HepG2 (cell line): ENCODE results near the gene CDC42BPG. TPM values are rescaled to one million over a fixed set of nuclear protein-coding genes. Genes with fewer than 3 reads are reported as not detected.

Experiments
- E2F2 ChIP-seq: sonication (generic); formaldehyde crosslinking; IDR thresholded peaks from 2 replicates; pipeline ENCODE4 v1.4.0; 2020; ENCODE audit warnings: missing genetic modification reagents, borderline replicate concordance
- FOXJ3 ChIP-seq: sonication (generic); formaldehyde crosslinking; IDR thresholded peaks from 2 replicates; pipeline ENCODE4 v1.4.0; 2020; ENCODE audit warnings: missing genetic modification reagents, mild to moderate bottlenecking, borderline replicate concordance
- GZF1 ChIP-seq: sonication (generic); formaldehyde crosslinking; IDR thresholded peaks from 2 replicates; pipeline ENCODE4 v1.5.1; 2020; ENCODE audit warnings: mild to moderate bottlenecking, missing genetic modification reagents
- NFAT5 ChIP-seq: sonication (generic); formaldehyde crosslinking; IDR thresholded peaks from 2 replicates; pipeline ENCODE4 v1.4.0; 2020; ENCODE audit warnings: missing genetic modification reagents
- NR0B2 ChIP-seq: sonication (generic); formaldehyde crosslinking; IDR thresholded peaks from 2 replicates; pipeline ENCODE4 v1.4.0; 2020; ENCODE audit warnings: mild to moderate bottlenecking, missing genetic modification reagents
- PAX8 ChIP-seq: sonication (generic); formaldehyde crosslinking; IDR thresholded peaks from 2 replicates; pipeline ENCODE4 v1.8.0; 2022; ENCODE audit warnings: mild to moderate bottlenecking, missing genetic modification reagents, borderline replicate concordance
- SALL2 ChIP-seq: sonication (generic); formaldehyde crosslinking; IDR thresholded peaks from 2 replicates; pipeline ENCODE4 v1.8.1; 2023; ENCODE audit warnings: mild to moderate bottlenecking, missing genetic modification reagents, inconsistent platforms
- SATB2 ChIP-seq: sonication (generic); formaldehyde crosslinking; IDR thresholded peaks from 2 replicates; pipeline ENCODE4 v1.5.0; 2020; ENCODE audit warnings: missing genetic modification reagents
- SETDB1 ChIP-seq: sonication (generic); formaldehyde crosslinking; IDR thresholded peaks from 2 replicates; pipeline ENCODE4 v1.5.1; 2020; ENCODE audit warnings: missing genetic modification reagents, mild to moderate bottlenecking, borderline replicate concordance
- XRCC5 ChIP-seq: fragments of 200-400 bp; formaldehyde crosslinking; optimal IDR thresholded peaks from 2 replicates; pipeline ENCODE3; 2017; ENCODE audit warnings: mild to moderate bottlenecking, low read length
- ZBTB38 ChIP-seq: sonication (generic); formaldehyde crosslinking; IDR thresholded peaks from 2 replicates; pipeline ENCODE4 v1.5.1; 2020; ENCODE audit warnings: mild to moderate bottlenecking, missing genetic modification reagents
- ZFP90 ChIP-seq: sonication (generic); formaldehyde crosslinking; IDR thresholded peaks from 2 replicates; pipeline ENCODE4 v1.8.0; 2022; ENCODE audit warnings: missing genetic modification reagents, mild to moderate bottlenecking, inconsistent platforms, borderline replicate concordance
- ZNF414 ChIP-seq: sonication (generic); formaldehyde crosslinking; IDR thresholded peaks from 2 replicates; pipeline ENCODE4 v1.5.0; 2020; ENCODE audit warnings: missing genetic modification reagents
- ZNF607 ChIP-seq: sonication (generic); formaldehyde crosslinking; IDR thresholded peaks from 2 replicates; pipeline ENCODE4 v1.5.1; 2020; ENCODE audit warnings: missing genetic modification reagents, mild to moderate bottlenecking, borderline replicate concordance
- ZNF879 ChIP-seq: sonication (generic); formaldehyde crosslinking; IDR thresholded peaks from 2 replicates; pipeline ENCODE4 v1.8.1; 2023; ENCODE audit warnings: missing genetic modification reagents
- ZXDC ChIP-seq: sonication (generic); formaldehyde crosslinking; IDR thresholded peaks from 2 replicates; pipeline ENCODE4 v1.5.0; 2020; ENCODE audit warnings: mild to moderate bottlenecking, missing genetic modification reagents
- ZZZ3 ChIP-seq: sonication (generic); formaldehyde crosslinking; IDR thresholded peaks from 2 replicates; pipeline ENCODE4 v1.4.0; 2020; ENCODE audit warnings: missing genetic modification reagents, mild to moderate bottlenecking, borderline replicate concordance
- polyA plus RNA-seq, 8 experiments: library from polyadenylated mRNA; depleted of rRNA in 3 of 8; stranded (reverse) in 7 of 8; unstranded in 1 of 8; fragments of >200 nt; fragmentation: Illumina TruSeq in 4 of 8; extraction: Trizol in 4 of 8; gene quantifications; 2 replicates each; pipeline versions ENCODE4 v1.2.1 to v1.2.3, GENCODE V29; 2011 to 2016; ENCODE audit warnings: low read depth in 4 of 8, missing spikeins in 1 of 8, mixed read lengths in 1 of 8; ENCODE audit not compliant: insufficient read depth in 1 of 8
- total RNA-seq, 5 experiments: library from RNA; depleted of rRNA; stranded (reverse); fragments of >200 nt; fragmentation: Illumina TruSeq; extraction: Trizol; gene quantifications; 2 replicates each; pipeline ENCODE4 v1.2.3, GENCODE V29; 2016; ENCODE audit warnings: low read depth in 1 of 5

CDC42BPG gene
- total and polyA plus RNA-seq, 2 of the 13 experiments (the other 11 are each of a cell fraction or from before 2014, with no cell fraction given), result 0.55 to 1.4 TPM

GRCh38 chr11:64893194-64894069, 49.0 kb upstream of the CDC42BPG start (continued):
- peak; percentile 90 for TF ChIP-seq ZNF607 (CRISPR knock-in tag)
- TF ChIP-seq E2F2 (CRISPR knock-in tag), result peak; percentile 25; the same call in 1 of the 2 replicates
- 0 out of 2 replicates have a peak, but pooled peaks have one; percentile 11 for TF ChIP-seq SETDB1 (CRISPR knock-in tag)
- peak; percentile 28; the same call in 1 of the 2 replicates for TF ChIP-seq FOXJ3
- no peak; the same call in 1 of the 2 replicates for TF ChIP-seq ZFP90 (CRISPR knock-in tag)
- 0 out of 2 replicates have a peak, but pooled peaks have one; percentile 11 for TF ChIP-seq ZNF879 (CRISPR knock-in tag)
- peak; percentile 96; the same call in 1 of the 2 replicates for TF ChIP-seq PAX8 (CRISPR knock-in tag)
- TF ChIP-seq XRCC5, result peak; percentile 31
- no peak for TF ChIP-seq SATB2 (CRISPR knock-in tag)
- 0 out of 2 replicates have a peak, but pooled peaks have one; percentile 61 for TF ChIP-seq ZXDC (CRISPR knock-in tag)
- 0 out of 2 replicates have a peak, but pooled peaks have one; percentile 19 for TF ChIP-seq SALL2 (CRISPR knock-in tag)
- TF ChIP-seq GZF1 (CRISPR knock-in tag), result 0 out of 2 replicates have a peak, but pooled peaks have one; percentile 22
- no peak for TF ChIP-seq NFAT5
- TF ChIP-seq NR0B2, result peak; percentile 25; the same call in 1 of the 2 replicates
- TF ChIP-seq ZZZ3 (CRISPR knock-in tag), result peak; percentile 70; the same call in 1 of the 2 replicates
- peak; percentile 27; the same call in 1 of the 2 replicates for TF ChIP-seq ZNF414 (CRISPR knock-in tag)
- no peak; the same call in 1 of the 2 replicates for TF ChIP-seq ZBTB38
